GM19193 (cell line): ENCODE measurements around the gene KRT20.

ENCODE experiments used
- POLR2A ChIP-seq: IDR thresholded peaks from 4 replicates; pipeline ENCODE4 v1.6.1; 2011; ENCODE audit not compliant: insufficient read depth, insufficient read length; ENCODE audit errors: extremely low read depth

KRT20 gene

DNA sequence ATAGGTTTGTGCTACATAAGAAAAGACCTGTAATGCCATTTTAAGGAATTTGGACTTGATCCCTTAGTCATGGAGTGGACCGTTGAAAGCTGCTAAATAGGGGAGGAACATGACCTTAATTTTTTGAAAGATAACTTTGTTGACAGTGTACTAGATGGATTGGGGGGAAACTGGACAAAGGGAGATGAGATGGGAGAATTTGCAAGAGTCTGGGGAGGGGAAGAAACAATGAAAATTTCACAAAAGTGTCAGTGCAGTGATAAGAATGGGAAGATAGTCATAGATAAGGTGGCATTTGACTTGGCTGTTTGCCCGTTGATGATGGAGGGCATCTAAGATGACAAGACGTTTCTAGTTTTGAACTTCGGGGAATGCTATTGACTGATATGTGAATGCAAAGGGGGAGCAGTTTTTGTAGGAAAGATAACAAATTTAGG, 40.4 kb downstream of the KRT20 start:
- TF ChIP-seq POLR2A, result no peak

DNA sequence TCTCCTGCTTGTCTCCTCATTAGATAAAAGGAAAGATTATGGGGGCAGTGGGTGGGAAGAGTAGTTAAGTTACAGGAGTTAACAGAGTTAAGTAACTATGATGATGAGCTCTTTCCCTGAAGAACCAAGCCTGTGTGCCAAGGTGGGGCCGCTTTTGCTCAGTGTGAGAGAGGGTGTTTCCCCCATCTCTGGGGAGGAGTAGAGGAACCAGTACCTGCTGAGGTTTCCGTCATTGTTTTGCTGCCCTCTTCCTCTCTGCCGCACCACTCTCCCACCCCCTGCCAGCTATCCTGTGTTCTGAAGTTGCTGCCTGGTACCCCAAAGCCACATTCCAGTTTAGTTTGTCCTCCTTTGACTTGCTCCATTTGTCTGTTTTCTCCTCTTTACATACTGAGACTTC, 41.8 kb downstream of the KRT20 start:
- TF ChIP-seq POLR2A, result no peak

DNA sequence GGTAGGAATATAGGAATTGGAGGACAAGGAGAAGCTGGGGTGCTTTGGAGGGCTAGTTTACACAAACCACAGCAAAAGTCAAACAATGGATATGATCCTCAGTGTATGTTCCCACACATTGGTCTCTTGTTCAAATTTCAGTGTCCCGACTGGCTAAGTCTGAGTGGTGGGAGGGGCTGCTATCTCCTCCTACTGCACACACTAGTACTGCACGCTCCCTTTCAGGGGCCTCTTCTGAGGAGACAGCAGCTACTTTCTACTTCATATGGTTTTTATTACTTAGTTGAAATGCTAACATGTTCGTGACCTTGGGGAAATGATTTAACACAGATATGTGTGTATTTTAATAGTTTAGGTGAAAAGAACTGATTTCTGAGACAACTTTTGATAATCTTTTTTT, 43.8 kb downstream of the KRT20 start:
- no peak for TF ChIP-seq POLR2A

DNA sequence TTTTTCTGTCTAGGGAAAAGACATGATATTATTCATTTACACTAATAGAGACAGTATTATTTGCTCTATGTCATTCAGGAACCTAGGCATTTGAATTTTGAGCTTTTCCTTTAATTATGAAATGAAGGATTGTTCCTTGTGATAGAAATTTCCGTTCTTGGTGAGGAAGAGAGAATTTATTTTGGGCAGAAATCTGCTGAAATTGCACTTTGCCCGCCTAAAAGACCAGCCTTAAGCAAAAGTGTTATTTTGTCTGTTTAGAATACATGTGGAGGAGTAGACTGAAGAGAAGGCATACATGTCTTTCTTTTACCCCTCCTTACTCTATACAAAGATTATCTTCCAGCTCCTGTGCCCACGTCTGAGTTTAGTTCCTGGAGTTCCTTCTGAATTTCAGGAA, 45.8 kb downstream of the KRT20 start:
- TF ChIP-seq POLR2A, result no peak

DNA sequence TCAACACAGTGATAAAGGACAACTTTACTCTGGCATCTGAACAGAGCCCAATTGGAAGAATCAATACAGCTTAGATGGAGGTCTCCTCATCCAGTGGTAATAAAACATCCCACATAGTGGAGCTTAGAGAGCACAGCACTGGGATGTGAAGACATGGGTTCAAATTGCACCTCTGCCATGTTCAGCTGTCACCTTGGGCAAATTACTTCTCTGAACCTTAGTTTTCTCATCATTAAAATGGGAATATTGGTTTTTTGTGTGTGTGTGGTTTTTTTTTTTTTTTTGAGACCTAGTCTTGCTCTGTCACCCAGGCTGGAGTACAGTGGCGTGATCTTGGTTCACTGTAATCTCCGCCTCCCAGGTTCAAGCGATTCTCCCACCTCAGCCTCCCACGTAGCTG, 49.0 kb downstream of the KRT20 start:
- TF ChIP-seq POLR2A, result no peak

DNA sequence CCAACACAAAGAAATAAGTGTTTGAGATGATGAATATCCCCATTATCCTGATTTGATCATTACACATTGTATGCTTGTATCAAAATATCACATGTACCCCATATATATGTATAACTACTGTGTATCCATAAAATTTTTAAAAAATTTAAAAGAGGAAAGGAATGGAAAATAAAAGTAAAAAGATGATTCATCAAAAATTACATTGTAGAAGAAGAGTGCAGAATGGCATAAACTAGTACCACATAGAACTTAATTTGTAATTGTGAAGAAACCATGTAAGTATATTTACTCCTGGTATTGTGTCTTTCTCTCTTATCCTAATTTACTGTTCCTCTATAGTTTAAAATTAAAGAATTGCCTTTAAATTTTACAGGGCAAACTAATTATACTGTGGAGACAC, 51.2 kb downstream of the KRT20 start:
- TF ChIP-seq POLR2A, result no peak

DNA sequence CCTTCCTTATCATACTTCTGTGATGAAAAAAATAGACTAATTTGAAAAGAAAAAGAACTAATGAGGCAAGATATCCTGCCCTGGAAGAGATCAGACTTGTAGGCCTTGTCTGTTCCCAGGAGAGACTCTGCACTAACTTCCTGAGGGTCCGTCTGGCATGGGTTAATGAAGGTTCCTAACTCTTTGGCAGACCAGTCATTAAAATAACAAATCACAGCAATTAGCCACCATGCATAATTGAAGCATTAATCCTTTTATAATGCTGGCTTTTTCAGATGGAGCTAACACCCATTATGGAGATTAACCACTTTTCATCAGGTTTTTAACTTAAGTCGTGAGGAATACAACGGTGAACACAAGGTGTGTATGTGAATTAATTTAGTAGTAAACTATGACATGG, 52.2 kb downstream of the KRT20 start:
- no peak for TF ChIP-seq POLR2A

DNA sequence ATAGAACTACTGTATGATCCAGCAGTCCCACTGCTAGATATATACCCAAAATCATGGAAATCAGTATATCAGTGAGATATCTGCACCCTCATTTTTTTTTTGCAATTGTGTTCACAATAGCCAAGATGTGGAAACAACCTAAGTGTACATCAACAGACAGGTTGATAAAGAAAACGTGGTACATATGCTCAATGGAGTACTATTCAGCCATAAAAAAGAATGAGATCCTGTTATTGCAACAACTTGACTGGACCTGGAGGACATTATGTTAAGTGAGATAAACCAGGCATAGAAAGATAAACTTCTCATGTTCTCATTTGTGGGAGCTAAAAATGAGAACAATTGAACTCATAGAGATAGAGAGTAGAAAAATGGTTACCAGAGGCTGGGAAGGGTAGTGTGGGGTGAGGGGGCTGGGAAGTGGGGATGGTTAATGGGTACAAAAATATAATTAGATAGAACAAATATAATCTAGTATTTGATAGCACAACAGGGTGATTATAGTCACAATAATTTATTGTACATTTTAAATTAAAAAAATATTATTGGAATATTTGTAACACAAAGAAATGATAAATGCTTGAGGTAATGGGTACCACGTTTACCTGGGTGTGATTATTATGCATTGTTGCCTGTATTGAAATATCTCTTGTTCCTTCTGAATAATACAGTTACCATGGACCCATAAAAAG, 54.8 kb downstream of the KRT20 start:
- TF ChIP-seq POLR2A, result no peak

DNA sequence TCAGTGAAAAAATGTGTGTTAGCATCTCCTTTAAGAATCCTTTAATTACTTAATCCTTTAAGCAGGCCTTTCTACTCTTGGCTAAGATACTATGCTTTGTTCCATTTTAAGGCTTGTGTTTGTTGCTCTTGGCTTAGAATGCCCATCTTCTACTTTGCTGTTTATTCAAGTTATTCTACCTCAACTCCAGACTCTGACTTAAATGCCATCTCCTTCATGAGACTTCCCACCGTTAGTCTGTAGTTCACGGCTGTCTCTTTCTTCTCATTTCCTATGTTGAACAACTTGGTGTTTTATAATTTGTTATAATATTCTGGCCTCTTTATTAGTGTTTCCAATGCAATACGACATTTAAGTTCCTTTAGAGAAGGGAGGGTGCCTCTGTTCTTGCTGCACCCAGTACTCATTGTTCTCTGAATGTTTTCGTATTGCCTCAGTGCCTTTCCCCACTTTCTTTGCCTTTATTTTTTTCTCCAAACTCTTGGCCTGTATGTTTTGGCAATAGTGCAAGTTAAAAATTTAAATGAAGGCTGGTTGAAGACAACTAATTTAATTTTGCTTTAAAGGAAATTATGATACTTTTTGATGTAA, 56.5 kb downstream of the KRT20 start:
- TF ChIP-seq POLR2A, result no peak

DNA sequence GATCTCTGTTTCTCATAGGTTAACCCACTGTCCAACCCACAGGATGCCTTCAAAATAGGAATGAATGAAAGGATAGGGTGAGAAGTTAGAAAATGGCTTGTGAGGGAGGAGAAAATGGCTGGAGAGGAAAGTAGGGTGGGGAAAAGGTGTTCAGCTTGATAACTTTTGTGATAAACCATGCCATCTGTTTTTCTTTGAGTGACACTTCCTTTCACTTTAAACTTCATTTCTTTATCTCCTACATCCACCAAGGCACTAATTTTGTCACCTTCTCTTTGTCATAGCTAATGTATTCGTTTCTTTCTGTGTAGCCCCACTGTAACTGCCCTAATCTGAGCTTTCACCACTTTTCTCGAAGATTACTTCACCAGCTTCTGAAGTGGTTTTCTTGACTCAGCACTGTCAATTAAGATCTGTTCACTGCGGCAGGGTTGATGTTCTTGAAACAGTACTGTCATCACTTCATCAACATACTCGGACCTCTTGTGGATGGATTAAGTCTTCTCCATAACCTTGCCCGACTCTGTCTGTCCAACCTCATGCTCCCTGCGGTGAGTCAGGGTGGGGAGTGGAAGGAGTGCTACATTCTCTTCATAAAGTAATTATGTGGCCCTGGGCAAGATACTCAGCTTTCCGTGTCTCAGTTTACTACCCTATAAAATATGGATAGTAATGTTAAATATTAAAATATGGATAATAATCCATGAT, 57.1 kb downstream of the KRT20 start:
- no peak for TF ChIP-seq POLR2A
